Umbilical cord (tissue), 2 donors: Measurements from ENCODE around the gene MSS51. TPM values are rescaled to one million over a fixed set of nuclear protein-coding genes. Genes with fewer than 3 reads are reported as not detected.
A peak's percentile ranks its signal among the peaks of the same experiment; 100 is the strongest.

Source experiments
- DNase-seq: peaks from one replicate; pipeline ENCODE4 v3.0.0-alpha.2; 2015; ENCODE audit warnings: low spot score
- total RNA-seq: library from RNA; depleted of rRNA; stranded (reverse); fragments of >200 nt; gene quantifications from one replicate; pipeline ENCODE4 v1.2.3, GENCODE V29; 2014; ENCODE audit warnings: low replicate concordance; ENCODE audit not compliant: insufficient read depth

MSS51 gene
- total RNA-seq = 1.4 TPM

DNA sequence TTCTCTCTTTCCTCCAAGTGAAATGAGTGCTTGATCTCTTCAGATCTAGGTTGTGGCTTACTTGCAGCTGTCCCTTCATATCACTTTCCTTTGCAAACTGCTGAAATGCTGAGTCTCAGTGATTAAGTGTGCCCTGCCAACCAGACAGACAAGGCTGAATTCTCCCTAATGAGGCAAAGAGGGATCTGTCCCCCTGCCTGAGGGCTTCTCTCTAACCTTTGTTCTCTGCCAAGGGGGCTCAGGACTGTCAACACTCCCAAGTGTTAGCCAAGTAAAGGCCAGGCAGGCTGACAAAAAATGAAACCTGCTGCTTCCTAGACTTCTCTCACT lies at the start of gene MSS51:
TSS of gene MSS51 (minus strand) at position 24 of the 330 bp plus-strand sequence. CDS start 5,277 bp downstream, outside the sequence.
- peak; percentile 46 for DNase-seq

DNA sequence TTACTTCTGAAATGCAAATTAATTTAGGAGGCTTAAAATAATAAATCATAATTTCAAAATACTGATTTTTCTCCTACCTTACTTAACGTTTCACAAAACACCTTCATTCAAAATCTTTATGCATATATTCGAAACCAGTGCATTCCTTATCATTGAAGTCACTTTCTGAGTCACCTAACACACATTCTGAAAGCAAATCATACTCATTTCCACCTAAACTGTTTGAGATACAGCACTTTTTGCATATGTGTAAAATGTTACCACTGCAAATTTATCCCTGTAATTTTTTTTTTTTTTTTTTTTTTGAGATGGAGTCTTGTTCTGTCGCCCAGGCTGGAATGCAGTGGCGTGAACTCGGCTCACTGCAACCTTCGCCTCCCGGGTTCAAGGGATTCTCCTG lies 46.8 kb upstream of the MSS51 start:
- DNase-seq = no peak

DNA sequence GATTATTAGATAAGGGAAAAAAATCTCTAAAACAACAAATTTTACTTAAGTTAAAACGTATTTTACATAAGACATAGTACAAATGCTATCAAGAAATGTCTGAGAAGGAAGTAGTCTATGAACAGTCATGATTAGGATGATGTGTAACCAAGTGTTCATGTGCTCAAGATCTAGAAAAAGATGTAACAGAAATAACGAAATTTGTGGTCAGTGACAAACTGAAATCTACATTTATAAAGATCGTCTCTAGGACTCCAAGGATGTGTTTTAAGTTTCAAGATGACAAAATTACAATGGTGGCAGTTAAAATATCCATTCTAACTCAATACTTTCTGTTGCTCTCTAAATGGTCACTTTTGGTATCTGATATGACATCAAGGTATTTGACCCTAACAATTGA lies 45.3 kb upstream of the MSS51 start:
- no peak for DNase-seq

DNA sequence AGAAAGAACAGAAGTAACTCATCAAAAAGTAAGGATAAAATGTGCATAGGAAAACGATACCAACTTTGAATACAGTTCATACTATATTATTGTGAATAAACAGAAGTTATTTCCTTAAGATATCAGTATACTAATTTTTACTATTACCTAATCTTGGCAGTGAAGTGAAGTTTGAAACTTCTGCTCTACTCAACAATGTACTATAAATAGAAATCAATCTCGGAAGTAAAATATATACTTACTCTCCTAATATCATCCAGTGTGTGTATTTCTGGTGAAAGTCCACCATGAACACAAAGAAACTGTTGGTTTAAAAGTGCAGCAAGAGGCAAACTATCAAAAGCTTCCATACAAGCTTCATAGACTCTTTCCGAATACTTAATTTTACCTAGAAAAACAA lies 37.9 kb upstream of the MSS51 start:
- no peak for DNase-seq

DNA sequence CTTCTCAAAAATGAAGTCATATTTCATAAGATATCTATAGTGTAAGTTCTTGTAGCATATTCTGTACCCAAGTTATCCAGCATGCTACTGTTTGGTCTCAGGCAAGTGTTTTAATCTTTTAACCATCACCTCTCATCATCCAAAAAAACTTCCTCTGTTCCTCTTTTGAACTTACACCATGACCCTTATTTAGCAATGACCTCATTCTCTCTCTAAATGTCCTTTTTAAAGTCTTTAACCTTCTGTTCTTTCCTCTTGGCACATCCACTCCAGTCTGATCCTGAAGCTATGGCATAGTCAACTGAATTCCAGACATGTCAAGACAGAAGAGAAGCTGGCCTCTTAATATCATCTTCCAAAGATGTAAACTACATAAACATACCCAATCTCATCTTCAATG lies 36.2 kb upstream of the MSS51 start:
- no peak for DNase-seq

DNA sequence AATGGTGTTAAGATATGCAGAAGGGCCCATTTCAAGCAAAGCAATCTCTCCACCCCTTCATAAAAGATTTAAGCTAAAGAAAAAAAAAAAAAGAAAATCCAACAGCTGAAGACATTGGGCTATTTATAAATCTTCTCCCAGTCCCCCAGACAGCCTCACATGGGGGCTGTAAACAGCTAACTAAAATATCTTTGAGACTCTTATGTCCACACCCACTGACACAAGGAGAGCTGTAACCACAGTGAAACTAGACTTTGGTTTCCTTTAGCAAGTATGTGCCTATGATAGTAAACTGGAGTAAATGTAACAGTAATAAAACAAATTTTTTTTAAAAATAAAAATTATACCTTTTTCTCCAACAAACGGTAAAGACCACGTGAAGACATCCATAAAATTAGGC lies 33.8 kb upstream of the MSS51 start:
- no peak for DNase-seq

DNA sequence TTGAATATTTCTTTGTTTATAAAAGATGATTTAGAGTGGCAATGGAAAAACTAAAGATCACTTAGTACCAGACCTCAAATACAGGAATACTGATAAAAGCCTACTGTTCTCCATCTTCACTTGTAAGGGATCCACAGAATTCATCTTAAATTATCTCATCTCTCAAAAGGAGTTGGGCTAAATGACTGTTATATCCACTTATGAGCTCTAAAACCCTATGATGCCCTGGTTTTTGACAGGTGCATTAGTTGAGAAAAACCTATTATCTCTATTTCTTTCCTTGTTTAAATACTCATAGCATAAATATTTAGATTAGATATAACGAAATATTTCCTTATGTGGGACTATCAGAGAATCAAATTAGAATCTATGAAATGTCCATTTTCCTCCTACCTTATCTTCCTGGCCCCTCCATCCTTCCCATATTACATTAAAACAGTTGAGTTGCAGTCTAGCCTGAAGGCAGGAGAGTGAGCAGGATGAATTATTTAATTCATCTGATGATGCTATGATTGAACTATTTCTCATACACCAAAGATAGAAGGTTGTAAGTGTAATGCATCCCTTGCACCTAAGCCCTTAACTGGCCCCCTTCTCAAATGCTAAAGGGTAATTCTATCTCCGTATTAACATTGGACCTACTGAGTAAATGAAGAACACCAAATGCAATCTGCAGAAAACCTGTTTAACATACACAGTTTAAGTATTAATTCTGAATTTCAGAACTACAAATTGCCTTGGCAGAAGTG lies 32.8 kb upstream of the MSS51 start:
- DNase-seq = no peak

DNA sequence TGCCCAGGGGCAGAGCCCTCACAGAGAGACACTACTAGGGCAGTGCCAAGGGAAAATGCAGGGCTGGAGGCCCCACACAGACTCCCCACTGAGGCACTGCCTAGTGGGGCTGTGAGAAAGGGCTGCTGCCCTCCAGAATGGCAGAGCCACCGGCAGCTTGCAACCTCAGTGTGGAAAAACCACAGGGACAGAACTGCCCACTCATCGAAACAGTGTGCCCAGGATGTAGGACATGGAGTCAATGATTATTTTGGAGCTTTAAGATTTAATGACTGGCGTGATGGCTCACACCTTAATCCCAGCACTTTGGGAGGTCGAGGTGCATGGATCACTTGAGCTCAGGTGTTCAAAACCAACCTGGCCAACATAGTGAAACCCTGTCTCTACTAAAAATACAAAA lies 27.5 kb upstream of the MSS51 start:
- no peak for DNase-seq

DNA sequence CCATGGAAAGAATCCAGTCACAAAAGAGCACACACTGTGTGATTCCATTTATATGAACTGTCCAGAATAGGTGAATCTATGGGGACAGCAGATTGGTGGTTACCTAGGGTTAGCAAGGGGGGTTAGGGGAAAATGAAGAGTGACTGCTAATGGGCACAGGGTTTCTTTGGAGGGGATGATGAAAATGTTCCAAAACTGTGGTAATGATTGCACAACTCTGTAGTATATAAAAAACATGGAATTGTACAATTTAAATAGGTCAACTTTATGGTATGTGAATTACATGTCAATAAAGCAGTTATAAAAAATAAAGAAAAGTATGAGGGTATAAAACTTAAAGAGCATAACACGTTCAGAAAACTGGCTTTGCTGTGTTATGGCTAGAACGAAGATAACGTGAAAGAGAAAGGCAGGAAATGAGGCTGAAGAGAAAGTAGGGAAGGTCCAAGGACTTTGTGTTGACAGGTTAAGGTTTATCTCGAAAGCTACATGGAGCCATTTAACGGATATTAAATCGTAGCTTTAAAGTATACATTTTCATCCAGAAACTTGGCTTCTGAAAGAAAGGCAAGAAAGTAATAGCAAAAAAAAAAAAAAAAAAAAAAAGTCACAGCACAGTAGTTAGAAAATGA lies 26.4 kb upstream of the MSS51 start:
- DNase-seq = no peak

DNA sequence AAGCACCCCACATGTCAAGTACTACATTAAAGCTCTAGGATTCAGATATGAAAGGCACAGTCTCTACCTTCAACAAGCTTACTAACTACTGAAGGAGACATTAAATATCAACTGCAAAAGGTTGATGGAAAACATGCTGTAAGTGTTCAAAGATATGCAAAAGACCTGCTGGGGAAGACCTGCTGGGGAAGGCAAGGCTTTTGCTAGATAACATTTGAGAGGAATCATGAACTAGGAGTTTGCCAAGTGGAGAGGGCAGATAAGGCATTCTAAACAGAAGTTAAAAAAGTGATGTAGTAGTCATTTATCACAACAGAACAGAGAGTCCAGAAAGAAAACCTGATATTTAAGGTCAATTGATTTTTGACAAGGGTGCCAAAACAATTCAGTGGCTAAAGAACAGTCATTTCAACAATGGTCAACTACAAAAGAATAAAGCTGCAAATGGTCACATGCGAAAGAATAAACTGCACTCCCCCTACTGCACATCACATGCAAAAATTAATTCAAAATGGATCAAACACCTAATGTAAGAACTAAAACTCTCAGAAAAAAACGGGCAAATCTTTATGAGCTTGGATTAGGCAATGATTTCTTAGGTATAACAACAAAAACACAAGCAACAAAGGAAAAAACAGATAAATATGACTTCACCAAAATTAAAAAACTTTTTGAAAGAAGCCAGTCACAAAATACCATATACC lies 23.0 kb upstream of the MSS51 start:
- no peak for DNase-seq

DNA sequence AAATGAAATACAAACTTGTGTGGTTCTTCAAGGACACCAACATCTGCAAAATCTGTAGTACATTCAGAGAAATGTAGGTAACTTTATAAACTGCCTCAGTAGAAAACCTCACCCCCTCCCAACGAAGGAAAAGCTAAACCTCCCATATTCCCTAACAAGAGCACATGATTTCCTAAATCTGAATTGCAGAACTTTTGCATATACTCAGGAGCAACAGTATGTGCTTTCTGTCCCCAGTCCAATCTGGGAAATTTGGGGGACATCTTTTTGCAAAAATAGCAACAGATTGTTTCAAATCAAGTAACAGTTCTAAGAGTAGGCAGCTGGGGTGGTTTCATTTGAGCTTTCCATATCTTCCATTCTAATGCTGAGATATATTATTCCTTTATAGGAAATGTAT lies 15.8 kb upstream of the MSS51 start:
- no peak for DNase-seq

DNA sequence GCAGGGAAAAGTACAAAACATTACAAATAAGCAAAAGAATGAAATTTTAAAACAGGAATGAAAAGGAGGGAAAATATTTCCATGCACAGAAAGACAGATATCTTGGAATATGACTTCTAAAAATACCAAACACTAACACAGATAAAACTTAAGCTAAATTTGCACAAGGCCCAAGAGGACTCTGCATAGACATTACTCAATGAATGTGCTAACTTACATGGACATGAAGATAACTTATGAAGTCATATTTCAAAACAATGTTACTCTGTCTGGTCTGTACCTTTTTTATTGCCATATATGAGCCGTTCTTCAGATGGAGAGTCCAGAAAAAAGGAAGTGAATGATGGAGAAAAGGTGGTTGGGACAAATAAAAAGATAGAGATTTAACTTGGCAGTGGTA lies 15.0 kb upstream of the MSS51 start:
- no peak for DNase-seq

DNA sequence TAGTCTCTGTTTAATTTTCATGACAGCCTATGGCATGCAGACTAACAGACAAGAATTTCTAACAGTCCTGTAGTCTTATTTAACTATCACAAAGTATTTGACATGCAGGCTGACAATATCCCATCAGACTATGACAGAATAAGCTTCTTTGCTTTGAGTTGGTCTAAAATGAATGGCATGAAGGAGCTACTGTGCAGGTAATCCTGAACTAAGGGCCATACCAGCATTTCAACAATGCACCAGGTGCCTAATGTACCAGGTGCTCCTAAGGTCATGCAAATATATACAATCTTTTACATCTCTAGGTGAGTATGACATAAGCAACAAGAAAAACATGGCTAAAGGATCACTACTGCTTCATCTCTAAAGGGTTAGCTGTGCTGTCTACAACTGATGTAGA lies 13.6 kb upstream of the MSS51 start:
- DNase-seq = no peak

DNA sequence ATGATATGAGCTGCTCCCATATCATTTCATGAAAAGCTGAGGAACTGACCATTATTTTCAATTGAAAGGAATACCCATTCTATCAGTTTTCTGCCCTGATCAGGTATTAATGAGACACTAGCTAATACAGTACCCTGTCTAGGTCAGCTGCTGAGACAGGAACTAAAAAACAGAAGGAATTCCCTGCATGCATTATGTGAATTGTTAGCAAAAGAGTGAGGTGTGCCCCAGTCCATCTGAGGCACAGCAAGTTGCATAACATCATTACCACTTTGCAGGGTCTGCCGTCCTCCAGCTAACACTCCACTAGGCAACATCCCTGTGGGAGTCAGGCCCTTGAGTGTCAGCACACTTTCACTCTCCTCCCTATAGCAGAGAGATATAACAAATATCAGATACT lies 11.1 kb upstream of the MSS51 start:
- no peak for DNase-seq

DNA sequence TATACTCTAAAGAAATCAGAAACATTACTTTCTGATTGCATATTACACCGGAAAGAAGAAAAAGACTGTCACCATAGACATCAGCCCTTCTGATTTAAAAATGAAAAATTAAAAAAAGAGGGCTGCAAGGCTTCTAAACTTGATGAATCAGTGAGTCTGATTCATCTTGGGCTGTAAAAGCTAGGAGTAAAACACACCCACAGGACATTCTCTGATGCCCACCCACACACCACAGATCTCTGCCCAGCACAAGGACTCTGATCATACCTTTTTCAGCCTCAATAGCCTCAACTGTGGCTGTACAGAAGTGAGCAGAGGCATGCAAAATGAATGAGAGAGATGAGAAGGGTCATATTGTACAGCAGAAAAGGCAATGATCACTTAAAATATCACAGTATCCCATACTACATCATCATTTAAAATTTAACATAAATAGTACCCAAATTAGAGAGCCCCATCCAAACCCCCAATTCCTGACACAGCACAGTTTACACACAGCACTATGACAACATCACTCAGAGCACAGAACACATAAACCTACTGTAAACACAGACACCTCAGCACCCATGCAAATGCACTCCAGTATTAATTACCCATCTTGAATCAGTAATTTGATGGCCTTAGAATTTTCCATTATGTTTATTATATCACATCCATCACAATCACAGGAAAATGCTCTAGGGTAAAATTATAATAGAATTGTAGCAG lies 6.4 kb upstream of the MSS51 start:
- DNase-seq = no peak

DNA sequence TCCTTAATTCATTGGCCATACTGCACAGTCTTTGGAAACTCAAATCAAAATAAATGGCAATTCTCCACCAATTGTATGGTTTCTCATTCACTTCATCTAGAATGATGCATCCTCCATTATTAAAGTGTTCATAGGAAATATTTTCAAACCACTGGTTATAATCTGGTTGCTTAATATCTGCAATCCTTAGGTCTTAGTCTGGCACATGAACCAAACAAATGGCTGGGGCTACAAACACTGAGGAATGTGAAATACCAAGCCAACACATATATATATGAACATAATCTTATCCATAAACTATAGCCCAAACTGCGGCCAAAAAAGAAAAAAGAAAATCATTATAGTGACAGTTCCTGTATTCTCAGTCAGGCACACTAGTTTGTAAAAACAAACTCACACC lies 5.7 kb upstream of the MSS51 start:
- no peak for DNase-seq

DNA sequence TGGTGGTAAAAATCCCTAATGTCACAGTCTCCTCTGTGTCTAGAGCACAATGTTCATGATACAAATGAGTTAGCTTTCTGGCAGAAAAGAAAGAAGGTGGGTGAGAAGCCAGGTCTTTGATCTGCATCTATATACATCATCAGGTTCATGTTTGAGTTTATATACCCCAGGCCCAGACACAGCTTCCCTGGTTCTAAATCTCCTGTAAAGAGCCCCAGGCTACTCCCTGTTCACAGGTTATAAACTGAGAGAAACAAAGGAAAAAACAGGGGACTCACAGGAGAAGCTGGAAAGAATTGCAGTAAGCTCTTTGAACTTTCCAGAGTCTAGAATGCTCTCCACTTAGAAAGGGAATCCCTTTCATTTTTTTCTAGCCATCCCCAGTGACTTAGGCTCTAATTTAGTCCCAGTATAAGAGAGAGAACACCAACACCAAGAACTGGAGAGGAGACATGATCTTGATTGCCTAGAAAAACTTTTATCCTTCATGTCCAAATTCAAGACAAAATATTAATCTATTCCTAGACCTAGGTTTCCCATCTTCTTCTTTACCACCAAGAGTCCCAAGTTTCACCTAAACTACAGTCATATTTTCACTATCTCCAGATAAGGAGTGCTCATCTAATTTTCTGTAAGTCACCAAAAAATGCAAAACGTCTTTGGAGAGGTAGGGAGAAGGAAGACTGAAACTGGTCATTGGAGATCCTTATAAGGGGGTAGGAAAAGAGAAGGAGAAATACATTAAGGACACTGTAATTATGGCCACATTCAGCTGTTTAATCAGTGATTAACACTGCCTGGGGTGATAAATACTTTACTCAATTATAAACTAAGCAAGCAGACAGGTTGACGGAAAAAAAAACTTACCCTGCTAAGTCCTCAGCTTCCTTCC lies 469 bp downstream of the MSS51 start:
- DNase-seq = no peak

DNA sequence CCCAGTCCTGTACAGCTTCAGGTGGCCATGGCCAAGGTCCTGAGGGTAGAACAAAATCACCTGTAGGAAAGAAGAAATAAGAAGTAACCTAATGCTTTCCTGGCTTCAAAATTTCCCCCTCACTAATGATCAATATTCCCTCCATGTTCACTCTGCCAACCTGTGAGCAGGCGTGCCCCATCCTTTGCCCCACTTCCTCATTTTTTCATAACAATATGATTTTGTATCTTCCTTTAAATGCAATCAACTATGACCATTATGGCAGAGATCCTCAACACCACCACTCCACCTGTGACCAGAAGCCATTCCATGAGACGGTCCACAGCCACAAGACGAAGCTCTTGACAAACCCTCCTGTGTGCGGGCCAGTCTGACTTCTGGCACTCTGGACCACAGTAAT lies 7.0 kb downstream of the MSS51 start:
- no peak for DNase-seq

DNA sequence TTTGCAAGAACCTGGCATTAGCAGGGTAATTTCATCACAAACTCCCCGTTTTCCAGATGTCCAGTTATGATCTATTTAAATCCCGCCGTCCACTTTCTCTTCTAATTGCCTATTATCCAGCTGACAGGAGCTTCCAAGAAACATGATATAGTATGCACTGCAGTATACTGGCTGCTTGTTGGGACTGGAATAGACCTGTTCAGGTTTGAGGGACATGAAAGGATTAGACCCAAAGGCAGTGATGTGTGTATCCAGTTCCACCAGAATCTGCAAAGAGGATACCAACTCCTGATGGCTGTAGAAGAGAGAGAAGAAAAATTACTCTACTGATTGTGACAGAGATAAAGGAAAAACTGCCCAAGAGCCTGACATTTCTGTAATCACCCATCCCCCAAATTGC lies 8.9 kb downstream of the MSS51 start:
- peak; percentile 42 for DNase-seq

DNA sequence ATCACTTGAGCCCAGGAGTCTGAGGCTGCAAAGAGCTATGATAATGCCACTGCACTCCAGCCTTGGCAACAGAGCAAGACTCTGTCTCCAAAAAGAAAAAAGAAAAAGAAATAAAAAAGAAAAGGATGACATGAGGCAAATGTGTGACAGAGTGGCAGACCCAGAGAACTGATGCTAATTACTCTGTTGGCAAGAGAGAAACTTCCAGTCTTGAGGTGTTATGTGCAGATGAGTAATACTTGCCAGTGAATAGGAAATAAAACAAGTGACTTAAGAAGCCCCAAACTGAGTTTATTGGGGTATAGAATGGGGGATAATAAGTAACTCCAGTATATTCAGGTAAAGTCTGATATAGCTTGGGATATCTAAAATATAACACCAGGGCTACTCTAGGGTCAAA lies 10.1 kb downstream of the MSS51 start:
- no peak for DNase-seq

DNA sequence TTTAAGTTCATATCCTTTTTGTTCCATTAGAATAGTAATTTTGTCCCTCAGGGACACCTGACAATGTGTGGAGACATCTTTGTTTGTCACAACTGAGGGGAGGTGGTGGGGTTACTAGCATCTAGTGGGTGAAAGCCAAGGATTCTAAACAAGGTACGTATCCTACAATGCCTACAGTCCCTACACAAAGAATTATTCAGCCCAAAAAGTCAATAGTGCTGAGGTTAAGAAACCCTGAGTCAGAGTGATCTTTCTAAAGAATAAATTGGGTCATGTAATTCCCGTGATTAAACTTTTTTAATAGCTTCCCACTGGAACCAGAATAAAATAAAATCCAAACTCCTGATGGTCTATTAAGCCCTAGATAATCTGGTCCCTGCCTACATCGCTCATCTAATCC lies 16.8 kb downstream of the MSS51 start:
- DNase-seq = no peak
